Lower leg skin (tissue), 4 donors: ENCODE results near the gene DENND4C. TPM values are rescaled to one million over a fixed set of nuclear protein-coding genes. Genes with fewer than 3 reads are reported as not detected.

ENCODE experiments used
- DNase-seq, 2 donors: peaks; one replicate each; pipeline ENCODE4 v3.0.0-alpha.2; 2019; ENCODE audit warnings: low spot score in 2 of 2
- H3K4me3 ChIP-seq: fragments of 200-600 bp; sonication (generic); 2 replicates; pipeline ENCODE4 v1.5.1; 2017; ENCODE audit warnings: mild to moderate bottlenecking, low read depth; ENCODE audit not compliant: poor library complexity, severe bottlenecking
- POLR2A ChIP-seq, 2 donors: fragments of 450-650 bp; IDR thresholded peaks; one replicate each; pipeline ENCODE4 v1.6.1; 2016 to 2017; ENCODE audit warnings: antibody characterized with exemption in 2 of 2, mild to moderate bottlenecking in 1 of 2, moderate library complexity in 1 of 2
- WGBS, 2 donors: methylation state at CpG; one replicate each; pipeline ENCODE4 v1.1.5; 2018; 5-methylcytosine and 5-hydroxymethylcytosine counted together
- intact Hi-C: fragments of 100-400 bp; cut with DNase I; formaldehyde crosslinking; loops from one replicate; pipeline ENCODE4 v1.15.0; 2023; ENCODE audit warnings: low total_unique reads
- total RNA-seq, 4 donors: library from RNA; depleted of rRNA; stranded (reverse); fragments of >200 nt; gene quantifications; one replicate each; pipeline ENCODE4 v1.1.0, GENCODE V29; 2016
- TF ChIP-seq, protein P1 (sequence below), 3 donors: fragments of 450-650 bp; IDR thresholded peaks; one replicate each; pipeline ENCODE4 v1.5.1; 2016; ENCODE audit warnings: antibody characterized with exemption in 3 of 3, mild to moderate bottlenecking in 3 of 3, moderate library complexity in 2 of 3

DENND4C gene
- total RNA-seq, 4 donors from 2014 or later = 78.2 to 119 (median 104) TPM

DNA sequence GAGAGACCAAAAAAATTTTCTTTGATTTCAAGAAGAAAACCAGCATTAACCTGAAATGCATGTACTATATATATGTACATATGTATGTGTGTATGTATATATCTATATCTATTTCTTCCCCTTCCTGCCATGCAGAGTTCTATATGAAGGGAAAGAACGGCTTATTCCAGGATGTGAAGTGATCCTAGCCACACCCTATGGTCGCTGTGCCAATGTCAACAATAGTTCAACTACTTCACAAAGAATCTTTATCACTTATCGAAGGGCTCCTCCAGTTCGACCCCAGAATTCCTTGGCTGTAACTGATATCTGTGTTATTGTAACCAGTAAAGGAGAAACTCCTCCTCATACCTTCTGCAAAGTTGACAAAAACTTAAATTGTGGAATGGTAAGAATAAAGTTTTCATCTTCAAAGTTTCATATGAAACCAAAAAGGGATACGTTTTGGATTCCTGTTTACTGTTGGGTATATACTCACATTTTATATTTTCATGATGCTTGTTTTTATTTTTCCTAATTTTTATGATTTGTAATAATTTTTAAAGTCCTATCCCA, 56.2 kb downstream of the DENND4C start:
- 28 to 29% methylated on average over 5 of the region's 5 CpGs for WGBS, 2 donors
- no peak overlapping the region for H3K4me3 ChIP-seq
- no peak for TF ChIP-seq POLR2A (IDR thresholded peaks at IDR 0.05)
- TF ChIP-seq, protein P1, sequence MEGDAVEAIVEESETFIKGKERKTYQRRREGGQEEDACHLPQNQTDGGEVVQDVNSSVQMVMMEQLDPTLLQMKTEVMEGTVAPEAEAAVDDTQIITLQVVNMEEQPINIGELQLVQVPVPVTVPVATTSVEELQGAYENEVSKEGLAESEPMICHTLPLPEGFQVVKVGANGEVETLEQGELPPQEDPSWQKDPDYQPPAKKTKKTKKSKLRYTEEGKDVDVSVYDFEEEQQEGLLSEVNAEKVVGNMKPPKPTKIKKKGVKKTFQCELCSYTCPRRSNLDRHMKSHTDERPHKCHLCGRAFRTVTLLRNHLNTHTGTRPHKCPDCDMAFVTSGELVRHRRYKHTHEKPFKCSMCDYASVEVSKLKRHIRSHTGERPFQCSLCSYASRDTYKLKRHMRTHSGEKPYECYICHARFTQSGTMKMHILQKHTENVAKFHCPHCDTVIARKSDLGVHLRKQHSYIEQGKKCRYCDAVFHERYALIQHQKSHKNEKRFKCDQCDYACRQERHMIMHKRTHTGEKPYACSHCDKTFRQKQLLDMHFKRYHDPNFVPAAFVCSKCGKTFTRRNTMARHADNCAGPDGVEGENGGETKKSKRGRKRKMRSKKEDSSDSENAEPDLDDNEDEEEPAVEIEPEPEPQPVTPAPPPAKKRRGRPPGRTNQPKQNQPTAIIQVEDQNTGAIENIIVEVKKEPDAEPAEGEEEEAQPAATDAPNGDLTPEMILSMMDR (IDR thresholded peaks at IDR 0.05) = no peak
- no peak for DNase-seq
- intact Hi-C loops = no loop called here

GRCh38 chr9:19288081-19288480, 57.6 kb downstream of the DENND4C start:
- WGBS, 2 donors = 92 to 93% methylated on average over 2 of the region's 2 CpGs
- TF ChIP-seq, protein P1 (IDR thresholded peaks at IDR 0.05) = no peak
- no peak for TF ChIP-seq POLR2A (IDR thresholded peaks at IDR 0.05)
- intact Hi-C loops = no loop called here
- H3K4me3 ChIP-seq = no peak overlapping the region
- DNase-seq = no peak

GRCh38 chr9:19290103-19290502, 59.6 kb downstream of the DENND4C start:
- no peak overlapping the region for H3K4me3 ChIP-seq
- no peak for DNase-seq
- TF ChIP-seq POLR2A (IDR thresholded peaks at IDR 0.05) = no peak
- TF ChIP-seq, protein P1 (IDR thresholded peaks at IDR 0.05) = no peak
- intact Hi-C loops = no loop called here

GRCh38 chr9:19294219-19294618, 63.7 kb downstream of the DENND4C start:
- TF ChIP-seq, protein P1 (IDR thresholded peaks at IDR 0.05) = no peak
- no peak for TF ChIP-seq POLR2A (IDR thresholded peaks at IDR 0.05)
- DNase-seq = no peak
- intact Hi-C loops = no loop called here
- WGBS, 2 donors = 63 to 71% methylated on average over 4 of the region's 4 CpGs
- H3K4me3 ChIP-seq = no peak overlapping the region

GRCh38 chr9:19298436-19299000, 68.0 kb downstream of the DENND4C start:
- intact Hi-C loops = no loop called here
- WGBS, 2 donors = 82 to 86% methylated on average over 2 of the region's 2 CpGs
- no peak for DNase-seq
- H3K4me3 ChIP-seq = no peak overlapping the region
- TF ChIP-seq POLR2A (IDR thresholded peaks at IDR 0.05) = no peak

- intact Hi-C loops = no loop called here
- no peak for DNase-seq
- WGBS, 2 donors = 81 to 95% methylated on average over 1 of the region's 1 CpG
- TF ChIP-seq, protein P1 (IDR thresholded peaks at IDR 0.05) = no peak
- no peak for TF ChIP-seq POLR2A (IDR thresholded peaks at IDR 0.05)
- H3K4me3 ChIP-seq = no peak overlapping the region
Measured at GRCh38 chr9:19303216-19303615, 72.7 kb downstream of the DENND4C start.
